HFF-Myc (cell line): ENCODE measurements around the gene ENTPD7.

Source experiments
- DNase-seq: peaks from one replicate; pipeline ENCODE4 v3.0.0-alpha.2; 2011; ENCODE audit warnings: low read depth; ENCODE audit errors: extremely low read depth
- H3K4me3 ChIP-seq: replicated peaks from 2 replicates; pipeline ENCODE4 v1.5.1; 2011; ENCODE audit warnings: low read depth, mild to moderate bottlenecking, control low read depth, low read length
- CTCF ChIP-seq: IDR thresholded peaks from 2 replicates; pipeline ENCODE4 v1.5.1; 2012; ENCODE audit warnings: mild to moderate bottlenecking, low read depth, low read length, control low read depth; ENCODE audit errors: missing control alignments

Gene ENTPD7

GRCh38 chr10:99682032-99682431 is 22.7 kb downstream of the ENTPD7 start:
- no peak for TF ChIP-seq CTCF
- no peak for DNase-seq
- H3K4me3 ChIP-seq = no peak overlapping the region

- DNase-seq = no peak
- TF ChIP-seq CTCF = no peak
- H3K4me3 ChIP-seq = no peak overlapping the region
These were observed 23.4 kb downstream of the ENTPD7 start for GRCh38 chr10:99682752-99683151.

GRCh38 chr10:99685597-99685967 is 26.3 kb downstream of the ENTPD7 start:
- TF ChIP-seq CTCF = no peak
- no peak for DNase-seq
- H3K4me3 ChIP-seq = no peak overlapping the region

GRCh38 chr10:99689461-99689860 is 30.2 kb downstream of the ENTPD7 start:
- DNase-seq = no peak
- no peak overlapping the region for H3K4me3 ChIP-seq
- no peak for TF ChIP-seq CTCF

- no peak for DNase-seq
- no peak for TF ChIP-seq CTCF
- no peak overlapping the region for H3K4me3 ChIP-seq
These were observed 34.7 kb downstream of the ENTPD7 start for GRCh38 chr10:99693933-99694583.

- H3K4me3 ChIP-seq = no peak overlapping the region
- no peak for TF ChIP-seq CTCF
- DNase-seq = no peak
These were observed 36.5 kb downstream of the ENTPD7 start for GRCh38 chr10:99695761-99696160.

GRCh38 chr10:99698504-99699080 is 39.3 kb downstream of the ENTPD7 start:
- peak; percentile 20 for TF ChIP-seq CTCF
- no peak overlapping the region for H3K4me3 ChIP-seq
- DNase-seq = no peak
